PC-3 (cell line): Measurements from ENCODE around the gene CLDN11. TPM values are rescaled to one million over a fixed set of nuclear protein-coding genes. Genes with fewer than 3 reads are reported as not detected.

Experiments
- ATAC-seq: fragments of 200-7000 bp; cut with Tn5 transposase; 2 replicates; pipeline ENCODE4 v1.9.1; 2020; ENCODE audit warnings: mild to moderate bottlenecking, moderate library complexity
- BruUV-seq: library from RNA; stranded (reverse); fragments of 400-500 nt; replicated peaks from 2 replicates; lab custom pipeline; 2021; lab: Mats Ljungman, UMichigan
- CTCF ChIA-PET: fragments of 300-600 bp; sonication (Branson Sonifier 250); formaldehyde crosslinking; loops from one replicate; lab custom pipeline; 2022; ENCODE audit warnings: antibody characterized with exemption; lab: Charles Lee
- POLR2A ChIA-PET: fragments of 300-600 bp; sonication (Branson Sonifier 250); formaldehyde crosslinking; loops from one replicate; lab custom pipeline; 2022; ENCODE audit warnings: antibody characterized with exemption; ENCODE audit not compliant: unreplicated experiment; lab: Charles Lee
- DNase-seq: peaks from one replicate; pipeline ENCODE4 v3.0.0-alpha.2; 2015
- H2AFZ ChIP-seq: fragments of 300-600 bp; sonication (generic); 2 replicates; pipeline ENCODE4 v1.6.0; 2016; ENCODE audit warnings: antibody characterized with exemption, low read length
- H3F3A ChIP-seq: fragments of 300-600 bp; sonication (generic); one replicate; pipeline ENCODE4 v1.6.0; 2017; ENCODE audit warnings: antibody characterized with exemption, low read length, control low read depth, mild to moderate bottlenecking; ENCODE audit not compliant: unreplicated experiment
- H3K27ac ChIP-seq: fragments of 300-600 bp; sonication (generic); 2 replicates; pipeline ENCODE4 v1.5.1; 2016; ENCODE audit warnings: mild to moderate bottlenecking, low read length
- H3K27me3 ChIP-seq: fragments of 300-600 bp; sonication (generic); 2 replicates; pipeline ENCODE4 v1.6.1; 2016; ENCODE audit warnings: low read length, mixed read lengths
- H3K36me3 ChIP-seq: fragments of 300-600 bp; sonication (generic); 2 replicates; pipeline ENCODE4 v1.6.1; 2016; ENCODE audit warnings: low read depth, mixed run types, low read length, mixed read lengths
- H3K4me1 ChIP-seq: fragments of 300-600 bp; sonication (generic); 2 replicates; pipeline ENCODE4 v1.5.1; 2016; ENCODE audit warnings: low read length; ENCODE audit not compliant: insufficient read depth
- H3K4me2 ChIP-seq: fragments of 300-600 bp; sonication (generic); 2 replicates; pipeline ENCODE4 v1.6.0; 2016; ENCODE audit warnings: low read length
- H3K4me3 ChIP-seq: fragments of 300-600 bp; sonication (generic); 2 replicates; pipeline ENCODE4 v1.5.1; 2016; ENCODE audit warnings: mild to moderate bottlenecking, low read length, mixed read lengths
- H3K79me2 ChIP-seq: fragments of 300-600 bp; sonication (generic); 2 replicates; pipeline ENCODE4 v1.6.1; 2017; ENCODE audit warnings: low read length, mixed read lengths
- H3K9ac ChIP-seq: fragments of 300-600 bp; sonication (generic); 2 replicates; pipeline ENCODE4 v1.6.0; 2016; ENCODE audit warnings: mild to moderate bottlenecking, low read length
- H3K9me2 ChIP-seq: fragments of 300-600 bp; sonication (generic); replicated peaks from 2 replicates; pipeline ENCODE4 v1.6.1; 2016; ENCODE audit warnings: mixed run types, low read length, mixed read lengths
- H3K9me3 ChIP-seq: fragments of 300-600 bp; sonication (generic); 2 replicates; pipeline ENCODE4 v1.6.1; 2016; ENCODE audit warnings: low read length, mixed read lengths
- H4K20me1 ChIP-seq: fragments of 300-600 bp; sonication (generic); 2 replicates; pipeline ENCODE4 v1.6.1; 2016; ENCODE audit warnings: low read length, mixed read lengths
- CTCF ChIP-seq: fragments of 300-600 bp; sonication (generic); conservative IDR thresholded peaks from 2 replicates; pipeline ENCODE4 v1.5.1; 2017; ENCODE audit warnings: antibody characterized with exemption, low read depth, mild to moderate bottlenecking, low read length
- EZH2 ChIP-seq: fragments of 300-600 bp; sonication (generic); IDR thresholded peaks from one replicate; pipeline ENCODE4 v1.6.1; 2017; ENCODE audit warnings: antibody characterized with exemption, mild to moderate bottlenecking, low read length; ENCODE audit not compliant: unreplicated experiment
- EZH2phosphoT487 ChIP-seq: fragments of 300-600 bp; sonication (generic); IDR thresholded peaks from 2 replicates; pipeline ENCODE4 v1.6.1; 2018; ENCODE audit warnings: mild to moderate bottlenecking, antibody characterized with exemption, low read length, borderline replicate concordance
- intact Hi-C: fragments of 100-400 bp; cut with micrococcal nuclease; formaldehyde crosslinking; loops from 2 replicates; pipeline ENCODE4 v1.9.0; 2023
- total RNA-seq: library from RNA; depleted of rRNA; stranded (reverse); fragments of >200 nt; gene quantifications from 2 replicates; pipeline ENCODE4 v1.2.3, GENCODE V29; 2014

CLDN11 gene
- total RNA-seq, 1 experiment from 2014 or later: 32.0 TPM

DNA sequence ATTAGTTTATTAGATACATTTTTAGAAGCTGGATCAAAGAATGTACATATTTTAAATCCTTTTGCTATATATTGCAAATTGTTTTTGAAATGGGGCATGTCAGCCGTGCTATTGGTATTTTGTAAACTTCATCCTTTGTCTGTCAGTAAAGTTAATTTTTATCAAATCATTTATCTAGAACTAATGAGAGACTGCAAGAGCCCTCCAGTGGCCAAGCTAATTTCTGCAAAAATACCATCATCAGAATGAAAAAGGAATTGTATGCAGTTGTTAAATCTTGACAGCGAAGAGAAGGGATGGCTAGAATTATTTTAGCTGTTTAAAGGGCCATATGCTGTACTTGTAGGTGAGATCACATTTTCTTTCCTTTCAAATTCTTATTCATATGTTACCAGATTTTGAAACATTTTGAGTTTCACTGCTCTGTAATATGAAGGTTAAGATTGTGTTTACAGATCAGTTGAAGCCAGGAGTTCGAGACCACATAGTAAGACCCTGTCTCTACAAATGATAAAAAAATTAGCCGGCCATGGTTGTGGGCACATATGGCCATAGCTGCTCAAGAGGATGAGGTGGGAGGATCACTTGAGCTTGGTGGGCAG, 8.1 kb upstream of the CLDN11 start:
- Histone ChIP-seq H3K4me3 (no peak overlapping the region), H4K20me1 (no peaks in the 10 kb centered on the region), H3K27ac (no peak overlapping the region), H3K27me3 (no peaks in the 10 kb centered on the region), H3K9ac (no peak overlapping the region), H3K79me2 (no peaks in the 10 kb centered on the region), H3K36me3 (no peaks in the 10 kb centered on the region), H3K4me1 (peaks cover 10% of the 10 kb centered on the region), H3K9me3 (no peaks in the 10 kb centered on the region), H3K4me2 (no peak overlapping the region), H3K9me2 (no peaks in the 10 kb centered on the region), H3F3A (no peaks in the 10 kb centered on the region), H2AFZ (no peak overlapping the region)
- TF ChIP-seq CTCF: peak; percentile 79
- no peak for TF ChIP-seq EZH2
- no TSS peak for BruUV-seq
- ChIA-PET CTCF (interaction anchor here (0.8 to 1.1 kb wide), 5 partner anchors 10 to 438 kb away, joined by 3 to 5 read pairs (median 3); no protein-coding TSS in a partner anchor), POLR2A (no interaction called here)
- ATAC-seq (peak; percentile 38; the same call in 1 of the 2 replicates), DNase-seq (peak; percentile 64)
- intact Hi-C loops: loop anchor here (1.0 to 10.0 kb wide), 4 partner anchors 100 to 337 kb away; no protein-coding TSS in a partner anchor

DNA sequence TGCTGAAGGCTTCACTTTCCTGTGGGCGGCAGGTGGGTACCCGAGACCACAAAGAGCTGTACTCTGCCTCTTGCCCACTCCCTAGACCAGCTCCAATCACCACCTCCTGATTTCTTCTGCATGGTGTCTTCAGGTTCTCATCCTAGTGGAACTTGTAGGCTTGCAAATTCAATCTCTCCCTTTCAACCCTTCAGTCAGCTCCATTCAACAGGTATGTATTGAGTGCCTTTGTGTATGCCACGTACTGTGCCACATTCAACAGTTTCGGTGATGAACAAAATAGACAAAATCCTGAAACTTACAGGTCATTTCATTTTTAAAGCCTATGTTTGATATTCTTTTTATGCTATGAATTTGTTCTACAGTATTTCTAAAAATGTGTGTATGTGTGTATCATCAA, 5.4 kb upstream of the CLDN11 start:
- H3K4me2 ChIP-seq: no peak overlapping the region
- H3K27ac ChIP-seq: no peak overlapping the region
- H3K36me3 ChIP-seq: no peaks in the 10 kb centered on the region
- no peaks in the 10 kb centered on the region for H3K79me2 ChIP-seq
- no peaks in the 10 kb centered on the region for H3K9me3 ChIP-seq
- ChIA-PET CTCF (interaction anchor here (0.8 to 1.9 kb wide), 5 partner anchors 83 to 402 kb away, joined by 3 to 59 read pairs (median 5); no protein-coding TSS in a partner anchor), POLR2A (interaction anchor here (0.7 kb wide), 1 partner anchor 455 kb away, joined by 3 read pairs; no protein-coding TSS in a partner anchor)
- H4K20me1 ChIP-seq: no peaks in the 10 kb centered on the region
- DNase-seq (no peak), ATAC-seq (no peak)
- H3K4me1 ChIP-seq: peaks cover 10% of the 10 kb centered on the region
- H2AFZ ChIP-seq: no peak overlapping the region
- H3F3A ChIP-seq: no peaks in the 10 kb centered on the region
- no peak overlapping the region for H3K4me3 ChIP-seq
- H3K9me2 ChIP-seq: no peaks in the 10 kb centered on the region
- no peak for TF ChIP-seq EZH2phosphoT487
- no peaks in the 10 kb centered on the region for H3K27me3 ChIP-seq
- BruUV-seq: no TSS peak
- intact Hi-C loops: loop anchor here (5.0 to 10.0 kb wide), 3 partner anchors 192 to 334 kb away; no protein-coding TSS in a partner anchor
- no peak overlapping the region for H3K9ac ChIP-seq

DNA sequence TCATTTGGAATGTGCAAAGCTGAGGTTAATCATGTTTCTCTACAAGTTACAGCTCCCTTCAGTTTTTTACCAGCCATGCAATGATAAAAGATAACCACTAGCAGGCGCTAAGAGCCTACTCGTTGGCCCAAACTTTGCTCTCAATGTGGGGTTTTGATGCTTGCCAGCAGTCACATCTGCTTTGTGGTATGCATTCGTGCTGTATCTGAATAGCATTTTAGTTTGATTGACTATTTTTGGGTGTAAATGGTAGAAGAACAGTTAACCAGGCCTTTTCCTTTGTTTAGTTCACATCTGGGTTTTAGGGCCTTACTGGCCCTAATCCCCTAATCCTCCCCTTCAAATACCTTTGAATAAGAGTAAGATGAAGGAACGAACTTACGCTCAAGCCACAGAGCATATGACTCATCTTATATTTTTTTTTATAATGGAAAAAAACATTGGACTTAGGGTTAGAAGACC, 4.4 kb upstream of the CLDN11 start:
- Histone ChIP-seq H3K79me2 (peaks cover 6% of the 10 kb centered on the region), H3K27me3 (no peaks in the 10 kb centered on the region), H3K4me1 (peaks cover 15% of the 10 kb centered on the region), H3F3A (no peaks in the 10 kb centered on the region), H3K4me2 (peak overlapping the region; percentile 77), H3K27ac (no peak overlapping the region), H2AFZ (peak overlapping the region; percentile 51; the same call in 1 of the 2 replicates), H3K9me3 (no peaks in the 10 kb centered on the region), H3K36me3 (no peaks in the 10 kb centered on the region), H3K9ac (no peak overlapping the region), H3K4me3 (peak overlapping the region; percentile 23; the same call in 1 of the 2 replicates), H4K20me1 (no peaks in the 10 kb centered on the region), H3K9me2 (no peaks in the 10 kb centered on the region)
- peak; percentile 39 for ATAC-seq
- POLR2A ChIA-PET: interaction anchor here (0.6 to 0.7 kb wide), 2 partner anchors 397 to 454 kb away, joined by 3 read pairs; no protein-coding TSS in a partner anchor
- DNase-seq: peak; percentile 85
- no TSS peak for BruUV-seq
- CTCF ChIA-PET: interaction anchor here (0.5 to 1.9 kb wide), 19 partner anchors 36 to 456 kb away, joined by 3 to 59 read pairs (median 3); partner anchors contain the start of gene RPL22L1
- TF ChIP-seq EZH2 (no peak), CTCF (peak; percentile 98)
- intact Hi-C loops: loop anchor here (1.0 to 10.0 kb wide), 7 partner anchors 55 to 434 kb away; no protein-coding TSS in a partner anchor
